Keratinocyte (primary cell): ENCODE results near the gene FAM83B.

Experiments
- EZH2 ChIP-seq: IDR thresholded peaks from one replicate; pipeline ENCODE4 v1.6.1; 2012; ENCODE audit warnings: inconsistent platforms, mild to moderate bottlenecking, low read length, moderate library complexity
- TF ChIP-seq, protein P1 (sequence below), 3 experiments: IDR thresholded peaks in 1 of 3; conservative IDR thresholded peaks in 1 of 3; optimal IDR thresholded peaks in 1 of 3; 2 replicates in 2 of 3; 3 replicates in 1 of 3; pipeline versions ENCODE3 to v1.5.1; 2011; ENCODE audit warnings: low read length in 3 of 3, mild to moderate bottlenecking in 3 of 3, moderate library complexity in 2 of 3, control low read depth in 1 of 3, inconsistent platforms in 1 of 3; ENCODE audit not compliant: insufficient read depth in 2 of 3; ENCODE audit errors: extremely low read depth in 1 of 3

DNA sequence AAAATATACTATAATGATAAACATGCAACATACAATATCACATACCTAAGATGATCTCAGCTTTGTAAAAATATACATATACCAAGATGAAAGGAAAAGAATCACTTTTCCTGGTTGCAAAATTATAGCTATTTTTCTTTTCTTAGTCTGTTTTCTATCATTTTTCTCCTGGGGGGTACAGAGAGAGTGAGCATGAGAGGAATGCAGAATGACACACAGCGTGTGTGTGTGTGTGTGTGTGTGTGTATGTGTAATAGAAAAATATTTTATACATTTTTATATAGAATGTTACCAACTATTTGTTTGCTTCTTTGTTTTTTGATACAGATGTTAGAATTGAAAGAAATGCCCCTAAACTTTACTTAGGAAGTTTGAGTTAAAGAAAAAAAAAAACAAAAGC lies 64.3 kb downstream of the FAM83B start:
- TF ChIP-seq EZH2 = no peak
- TF ChIP-seq, protein P1, sequence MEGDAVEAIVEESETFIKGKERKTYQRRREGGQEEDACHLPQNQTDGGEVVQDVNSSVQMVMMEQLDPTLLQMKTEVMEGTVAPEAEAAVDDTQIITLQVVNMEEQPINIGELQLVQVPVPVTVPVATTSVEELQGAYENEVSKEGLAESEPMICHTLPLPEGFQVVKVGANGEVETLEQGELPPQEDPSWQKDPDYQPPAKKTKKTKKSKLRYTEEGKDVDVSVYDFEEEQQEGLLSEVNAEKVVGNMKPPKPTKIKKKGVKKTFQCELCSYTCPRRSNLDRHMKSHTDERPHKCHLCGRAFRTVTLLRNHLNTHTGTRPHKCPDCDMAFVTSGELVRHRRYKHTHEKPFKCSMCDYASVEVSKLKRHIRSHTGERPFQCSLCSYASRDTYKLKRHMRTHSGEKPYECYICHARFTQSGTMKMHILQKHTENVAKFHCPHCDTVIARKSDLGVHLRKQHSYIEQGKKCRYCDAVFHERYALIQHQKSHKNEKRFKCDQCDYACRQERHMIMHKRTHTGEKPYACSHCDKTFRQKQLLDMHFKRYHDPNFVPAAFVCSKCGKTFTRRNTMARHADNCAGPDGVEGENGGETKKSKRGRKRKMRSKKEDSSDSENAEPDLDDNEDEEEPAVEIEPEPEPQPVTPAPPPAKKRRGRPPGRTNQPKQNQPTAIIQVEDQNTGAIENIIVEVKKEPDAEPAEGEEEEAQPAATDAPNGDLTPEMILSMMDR (optimal IDR thresholded peaks at IDR 0.05 in 1 of 3, IDR thresholded peaks at IDR 0.05 in 1 of 3, conservative IDR thresholded peaks at IDR 0.05 in 1 of 3; ENCODE audit: extremely low read depth in 1 of 3, insufficient read depth in 2 of 3, low read length in 3 of 3) = no peak
